ENCODE data around the gene ASCL2. TPM values are rescaled to one million over a fixed set of nuclear protein-coding genes. Genes with fewer than 3 reads are reported as not detected.

Gene ASCL2
- total and polyA plus RNA-seq, 7 experiments from 2014 or later = 0.32 to 2.1 (median 0.45) TPM; not detected in 3

- ATAC-seq (no peak), DNase-seq (no peak)
- intact Hi-C loops (cut with micrococcal nuclease) = no loop called here
- Mint-ChIP-seq H3K27me3 (peaks cover 6 to 41% (median 19%) of the 10 kb centered on the region in 5 donors), H3K4me1 (no peaks in the 10 kb centered on the region), H3K4me3 (no peak overlapping the region), H3K36me3 (peaks cover 0 to 13% (median 9%) of the 10 kb centered on the region in 5 donors), H3K9me3 (peaks cover 0 to 38% (median 14%) of the 10 kb centered on the region in 11 donors), H3K27ac (no peak overlapping the region)
- ChIA-PET POLR2A (no interaction called here), CTCF (interaction anchor here (0.7 kb wide), 1 partner anchor 309 kb away, joined by 3 read pairs; no protein-coding TSS in a partner anchor)
- Histone ChIP-seq H3K27ac (ENCODE audit: low read depth, low read length) (no peak overlapping the region), H3K4me3 (ENCODE audit: low read length) (no peak overlapping the region), H3K9me3 (ENCODE audit: control insufficient read depth in 2 of 3, low read length in 3 of 3) (no peaks in the 10 kb centered on the region), H3K36me3 (ENCODE audit: control insufficient read depth in 2 of 3, insufficient read depth in 3 of 3, low read length in 3 of 3) (no peaks in the 10 kb centered on the region), H3K27me3 (ENCODE audit: control insufficient read depth in 2 of 2, insufficient read depth in 2 of 2, low read length in 2 of 2) (peaks cover 0 to 7% of the 10 kb centered on the region in 2 donors), H3K4me1 (ENCODE audit: control insufficient read depth in 2 of 2, insufficient read depth in 2 of 2, low read length in 2 of 2) (peaks cover 0 to 2% of the 10 kb centered on the region in 2 donors)
Measured at GRCh38 chr11:2223153-2223794, 47.1 kb downstream of the ASCL2 start.

- Mint-ChIP-seq H3K36me3 (peaks cover 0 to 13% (median 9%) of the 10 kb centered on the region in 5 donors), H3K4me1 (no peaks in the 10 kb centered on the region), H3K27me3 (peaks cover 6 to 41% (median 19%) of the 10 kb centered on the region in 5 donors), H3K9me3 (peaks cover 0 to 38% (median 14%) of the 10 kb centered on the region in 11 donors), H3K4me3 (no peak overlapping the region), H3K27ac (no peak overlapping the region)
- Histone ChIP-seq H3K9me3 (ENCODE audit: control insufficient read depth in 2 of 3, low read length in 3 of 3) (no peaks in the 10 kb centered on the region), H3K4me1 (ENCODE audit: control insufficient read depth in 2 of 2, insufficient read depth in 2 of 2, low read length in 2 of 2) (peaks cover 0 to 10% of the 10 kb centered on the region in 2 donors), H3K36me3 (ENCODE audit: control insufficient read depth in 2 of 3, insufficient read depth in 3 of 3, low read length in 3 of 3) (no peaks in the 10 kb centered on the region), H3K27ac (ENCODE audit: low read depth, low read length) (no peak overlapping the region), H3K4me3 (ENCODE audit: low read length) (no peak overlapping the region), H3K27me3 (ENCODE audit: control insufficient read depth in 2 of 2, insufficient read depth in 2 of 2, low read length in 2 of 2) (peaks cover 0 to 7% of the 10 kb centered on the region in 2 donors)
- no peak for DNase-seq
- intact Hi-C loops (cut with micrococcal nuclease) = no loop called here
- CTCF ChIA-PET = interaction anchor here (0.7 kb wide), 1 partner anchor 310 kb away, joined by 3 read pairs; no protein-coding TSS in a partner anchor
- no peak for ATAC-seq
- POLR2A ChIA-PET = no interaction called here
Measured at GRCh38 chr11:2222451-2222850, 47.9 kb downstream of the ASCL2 start.

- no peaks in the 10 kb centered on the region for H3K9me3 ChIP-seq (ENCODE audit: control insufficient read depth in 2 of 3, low read length in 3 of 3)
- Mint-ChIP-seq H3K27me3 (peaks cover 6 to 39% (median 19%) of the 10 kb centered on the region in 5 donors), H3K36me3 (peaks cover 0 to 13% (median 9%) of the 10 kb centered on the region in 5 donors), H3K27ac (no peak overlapping the region), H3K4me1 (no peaks in the 10 kb centered on the region), H3K4me3 (no peak overlapping the region), H3K9me3 (peaks cover 0 to 38% (median 14%) of the 10 kb centered on the region in 11 donors)
- ATAC-seq = no peak
- no peak overlapping the region for H3K27ac ChIP-seq (ENCODE audit: low read depth, low read length)
- intact Hi-C loops (cut with micrococcal nuclease) = no loop called here
- POLR2A ChIA-PET = no interaction called here
- CTCF ChIA-PET = no interaction called here
- peaks cover 0 to 7% of the 10 kb centered on the region in 2 donors for H3K27me3 ChIP-seq (ENCODE audit: control insufficient read depth in 2 of 2, insufficient read depth in 2 of 2, low read length in 2 of 2)
- no peak for DNase-seq
- peaks cover 0 to 18% of the 10 kb centered on the region in 2 donors for H3K4me1 ChIP-seq (ENCODE audit: control insufficient read depth in 2 of 2, insufficient read depth in 2 of 2, low read length in 2 of 2)
- H3K36me3 ChIP-seq (ENCODE audit: control insufficient read depth in 2 of 3, insufficient read depth in 3 of 3, low read length in 3 of 3) = no peaks in the 10 kb centered on the region
- H3K4me3 ChIP-seq (ENCODE audit: low read length) = no peak overlapping the region
Measured at GRCh38 chr11:2221591-2221990, 48.8 kb downstream of the ASCL2 start.

GRCh38 chr11:2221024-2221423 is 49.4 kb downstream of the ASCL2 start:
- ChIA-PET CTCF (no interaction called here), POLR2A (no interaction called here)
- ATAC-seq (no peak), DNase-seq (no peak)
- Mint-ChIP-seq H3K27me3 (peaks cover 6 to 39% (median 19%) of the 10 kb centered on the region in 5 donors), H3K4me3 (no peak overlapping the region), H3K27ac (no peak overlapping the region), H3K36me3 (peaks cover 0 to 13% (median 9%) of the 10 kb centered on the region in 5 donors), H3K4me1 (no peaks in the 10 kb centered on the region), H3K9me3 (peaks cover 0 to 38% (median 14%) of the 10 kb centered on the region in 11 donors)
- Histone ChIP-seq H3K27me3 (ENCODE audit: control insufficient read depth in 2 of 2, insufficient read depth in 2 of 2, low read length in 2 of 2) (peaks cover 0 to 7% of the 10 kb centered on the region in 2 donors), H3K27ac (ENCODE audit: low read depth, low read length) (no peak overlapping the region), H3K4me3 (ENCODE audit: low read length) (no peak overlapping the region), H3K4me1 (ENCODE audit: control insufficient read depth in 2 of 2, insufficient read depth in 2 of 2, low read length in 2 of 2) (peaks cover 0 to 22% of the 10 kb centered on the region in 2 donors), H3K9me3 (ENCODE audit: control insufficient read depth in 2 of 3, low read length in 3 of 3) (no peaks in the 10 kb centered on the region), H3K36me3 (ENCODE audit: control insufficient read depth in 2 of 3, insufficient read depth in 3 of 3, low read length in 3 of 3) (no peaks in the 10 kb centered on the region)
- intact Hi-C loops (cut with micrococcal nuclease) = no loop called here

- H3K9me3 Mint-ChIP-seq = peaks cover 0 to 33% (median 14%) of the 10 kb centered on the region in 11 donors
- intact Hi-C loops (cut with micrococcal nuclease) = no loop called here
- POLR2A ChIA-PET = no interaction called here
- CTCF ChIA-PET = no interaction called here
- H3K27me3 Mint-ChIP-seq = peaks cover 6 to 35% (median 18%) of the 10 kb centered on the region in 5 donors
- peaks cover 0 to 11% (median 9%) of the 10 kb centered on the region in 5 donors for H3K36me3 Mint-ChIP-seq
- H3K9me3 ChIP-seq (ENCODE audit: control insufficient read depth in 2 of 3, low read length in 3 of 3) = no peaks in the 10 kb centered on the region
- peaks cover 0 to 22% of the 10 kb centered on the region in 2 donors for H3K4me1 ChIP-seq (ENCODE audit: control insufficient read depth in 2 of 2, insufficient read depth in 2 of 2, low read length in 2 of 2)
- no peak overlapping the region for H3K4me3 ChIP-seq (ENCODE audit: low read length)
- no peak overlapping the region for H3K4me3 Mint-ChIP-seq
- DNase-seq (no peak), ATAC-seq (no peak)
- no peak overlapping the region for H3K27ac ChIP-seq (ENCODE audit: low read depth, low read length)
- peaks cover 0 to 7% of the 10 kb centered on the region in 2 donors for H3K27me3 ChIP-seq (ENCODE audit: control insufficient read depth in 2 of 2, insufficient read depth in 2 of 2, low read length in 2 of 2)
- H3K4me1 Mint-ChIP-seq = no peaks in the 10 kb centered on the region
- H3K36me3 ChIP-seq (ENCODE audit: control insufficient read depth in 2 of 3, insufficient read depth in 3 of 3, low read length in 3 of 3) = no peaks in the 10 kb centered on the region
- H3K27ac Mint-ChIP-seq = no peak overlapping the region
Measured at GRCh38 chr11:2220173-2220771, 50.1 kb downstream of the ASCL2 start.

GRCh38 chr11:2219318-2220017 is 50.9 kb downstream of the ASCL2 start:
- H3K36me3 ChIP-seq (ENCODE audit: control insufficient read depth in 2 of 3, insufficient read depth in 3 of 3, low read length in 3 of 3) = no peaks in the 10 kb centered on the region
- ChIA-PET CTCF (no interaction called here), POLR2A (no interaction called here)
- Mint-ChIP-seq H3K4me1 (peaks cover 0 to 4% (median 0%) of the 10 kb centered on the region in 7 donors), H3K27ac (no peak overlapping the region), H3K36me3 (peaks cover 0 to 11% (median 8%) of the 10 kb centered on the region in 5 donors), H3K27me3 (peaks cover 6 to 30% (median 14%) of the 10 kb centered on the region in 5 donors), H3K4me3 (no peak overlapping the region), H3K9me3 (peaks cover 0 to 28% (median 14%) of the 10 kb centered on the region in 11 donors)
- no peaks in the 10 kb centered on the region for H3K9me3 ChIP-seq (ENCODE audit: control insufficient read depth in 2 of 3, low read length in 3 of 3)
- H3K4me3 ChIP-seq (ENCODE audit: low read length) = no peak overlapping the region
- ATAC-seq = no peak
- peaks cover 0 to 6% of the 10 kb centered on the region in 2 donors for H3K27me3 ChIP-seq (ENCODE audit: control insufficient read depth in 2 of 2, insufficient read depth in 2 of 2, low read length in 2 of 2)
- DNase-seq = no peak
- H3K4me1 ChIP-seq (ENCODE audit: control insufficient read depth in 2 of 2, insufficient read depth in 2 of 2, low read length in 2 of 2) = peaks cover 0 to 22% of the 10 kb centered on the region in 2 donors
- intact Hi-C loops (cut with micrococcal nuclease) = no loop called here
- H3K27ac ChIP-seq (ENCODE audit: low read depth, low read length) = no peak overlapping the region
